ENCODE results near the gene PPP1R3A.

Gene PPP1R3A

GRCh38 chr7:113856010-113856409, 62.8 kb downstream of the PPP1R3A start:
- TF ChIP-seq, protein P1, sequence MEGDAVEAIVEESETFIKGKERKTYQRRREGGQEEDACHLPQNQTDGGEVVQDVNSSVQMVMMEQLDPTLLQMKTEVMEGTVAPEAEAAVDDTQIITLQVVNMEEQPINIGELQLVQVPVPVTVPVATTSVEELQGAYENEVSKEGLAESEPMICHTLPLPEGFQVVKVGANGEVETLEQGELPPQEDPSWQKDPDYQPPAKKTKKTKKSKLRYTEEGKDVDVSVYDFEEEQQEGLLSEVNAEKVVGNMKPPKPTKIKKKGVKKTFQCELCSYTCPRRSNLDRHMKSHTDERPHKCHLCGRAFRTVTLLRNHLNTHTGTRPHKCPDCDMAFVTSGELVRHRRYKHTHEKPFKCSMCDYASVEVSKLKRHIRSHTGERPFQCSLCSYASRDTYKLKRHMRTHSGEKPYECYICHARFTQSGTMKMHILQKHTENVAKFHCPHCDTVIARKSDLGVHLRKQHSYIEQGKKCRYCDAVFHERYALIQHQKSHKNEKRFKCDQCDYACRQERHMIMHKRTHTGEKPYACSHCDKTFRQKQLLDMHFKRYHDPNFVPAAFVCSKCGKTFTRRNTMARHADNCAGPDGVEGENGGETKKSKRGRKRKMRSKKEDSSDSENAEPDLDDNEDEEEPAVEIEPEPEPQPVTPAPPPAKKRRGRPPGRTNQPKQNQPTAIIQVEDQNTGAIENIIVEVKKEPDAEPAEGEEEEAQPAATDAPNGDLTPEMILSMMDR (conservative IDR thresholded peaks at IDR 0.05) = no peak
- H3K27ac ChIP-seq = no peak overlapping the region

GRCh38 chr7:113840954-113841353, 77.9 kb downstream of the PPP1R3A start:
- no peak overlapping the region for H3K27ac ChIP-seq
- TF ChIP-seq, protein P1 (conservative IDR thresholded peaks at IDR 0.05) = no peak

DNA sequence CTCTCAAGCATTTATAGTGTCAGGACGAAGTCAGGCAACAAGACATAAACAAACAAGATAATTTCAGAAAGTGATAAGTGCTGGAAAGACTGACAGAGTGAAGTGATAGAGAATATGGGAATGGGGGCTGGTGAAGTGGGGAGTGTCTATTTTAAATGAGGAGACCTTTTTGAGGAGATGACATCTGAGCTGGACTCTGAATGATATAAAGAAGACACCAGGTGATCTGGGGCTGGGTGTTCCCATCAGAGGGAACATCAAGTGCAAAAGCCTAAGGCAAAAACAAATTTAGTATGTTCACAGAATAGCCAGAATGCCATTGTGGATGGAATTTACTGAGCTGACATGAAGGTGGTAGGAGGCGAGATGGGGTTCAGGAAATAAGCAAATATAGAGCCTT, 83.4 kb downstream of the PPP1R3A start:
- no peak overlapping the region for H3K27ac ChIP-seq
- TF ChIP-seq, protein P1 (conservative IDR thresholded peaks at IDR 0.05) = no peak

- no peak overlapping the region for H3K27ac ChIP-seq
- TF ChIP-seq, protein P1 (conservative IDR thresholded peaks at IDR 0.05) = no peak
These were observed 86.5 kb downstream of the PPP1R3A start for GRCh38 chr7:113832196-113832745.

DNA sequence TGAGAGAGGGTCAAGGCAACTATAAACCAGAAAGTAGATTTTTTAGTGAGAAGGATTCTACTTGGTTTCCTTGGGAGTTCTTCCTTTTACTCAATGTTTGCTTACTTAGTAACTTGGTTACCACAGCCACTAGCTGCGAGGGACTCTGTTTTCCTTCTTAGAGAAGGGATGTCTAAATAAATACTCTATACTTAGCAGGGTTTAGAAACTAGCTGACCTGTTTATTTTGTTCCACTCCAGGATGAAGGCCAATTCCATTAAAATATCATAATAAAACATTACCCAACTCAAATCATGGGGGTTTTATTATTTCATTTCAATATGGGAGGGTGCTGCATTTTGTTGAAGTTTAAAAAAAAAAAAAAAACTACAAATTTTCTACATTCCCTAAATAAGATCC, 87.3 kb downstream of the PPP1R3A start:
- TF ChIP-seq, protein P1 (conservative IDR thresholded peaks at IDR 0.05) = no peak
- no peak overlapping the region for H3K27ac ChIP-seq

DNA sequence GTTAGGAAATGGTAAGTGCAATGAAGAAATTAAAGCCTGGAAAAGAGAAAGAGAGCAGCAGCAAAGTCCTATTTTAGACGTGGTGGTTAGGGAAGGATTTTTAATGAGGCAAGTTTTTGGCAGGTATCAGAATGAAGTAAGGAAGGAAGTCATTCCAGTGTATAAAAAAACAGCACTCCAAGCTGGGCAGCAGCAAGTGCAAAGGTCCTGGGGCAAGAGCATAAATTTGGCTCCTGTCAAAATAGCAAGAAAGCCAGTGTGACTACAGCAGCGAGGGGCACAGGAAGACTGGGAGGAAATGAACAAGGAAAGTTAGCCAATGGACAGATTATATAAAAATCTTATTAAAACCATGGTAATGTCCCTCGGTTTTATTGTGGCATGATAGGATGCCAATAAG, 90.2 kb downstream of the PPP1R3A start:
- TF ChIP-seq, protein P1 (conservative IDR thresholded peaks at IDR 0.05) = no peak

More for the DNA sequence above, 90.2 kb downstream of the PPP1R3A start:
- no peak overlapping the region for H3K27ac ChIP-seq

All from VCaP (cell line).